Measurements from ENCODE around the gene USP43. TPM values are rescaled to one million over a fixed set of nuclear protein-coding genes. Genes with fewer than 3 reads are reported as not detected.

Gene USP43
- total and polyA plus RNA-seq, 10 of the 15 experiments (the other 5 are each of a cell fraction or from before 2014, with no cell fraction given), result 0.94 TPM; not detected in 9

GRCh38 chr17:9707948-9708347 lies 62.6 kb downstream of the USP43 start (continued):
- no peak for TF ChIP-seq NKRF (conservative IDR thresholded peaks at IDR 0.05)
- TF ChIP-seq RBBP5 (conservative IDR thresholded peaks at IDR 0.05), result no peak
- no peak for TF ChIP-seq MEF2B (IDR thresholded peaks at IDR 0.05; ENCODE audit: partially characterized antibody, poor library complexity, severe bottlenecking)
- TF ChIP-seq SIX5 (IDR thresholded peaks at IDR 0.05; ENCODE audit: low read depth, low read length, severe bottlenecking), result no peak
- no peak for TF ChIP-seq RFX5 (IDR thresholded peaks at IDR 0.05; ENCODE audit: low read depth, low read length)

- TF ChIP-seq YBX1 (IDR thresholded peaks at IDR 0.05) (no peak), SPI1 (IDR thresholded peaks at IDR 0.05; ENCODE audit: borderline replicate concordance, insufficient read depth, low read depth, low read length) (no peak), ZNF217 (IDR thresholded peaks at IDR 0.05) (no peak), RBBP5 (conservative IDR thresholded peaks at IDR 0.05) (no peak), KAT2A (conservative IDR thresholded peaks at IDR 0.05; ENCODE audit: control insufficient read depth, low read depth, low read length) (no peak), BCL3 (IDR thresholded peaks at IDR 0.05; ENCODE audit: borderline replicate concordance, insufficient read depth, low read depth, low read length, poor library complexity, severe bottlenecking) (no peak), CREM (IDR thresholded peaks at IDR 0.05; ENCODE audit: low read depth) (no peak), MEF2A (IDR thresholded peaks at IDR 0.05; ENCODE audit: insufficient read depth, low read depth, low read length) (no peak), HDGF (IDR thresholded peaks at IDR 0.05) (no peak), MEF2B (IDR thresholded peaks at IDR 0.05; ENCODE audit: partially characterized antibody, poor library complexity, severe bottlenecking) (no peak), ATF3 (IDR thresholded peaks at IDR 0.05; ENCODE audit: borderline replicate concordance, extremely low read depth, low read depth, low read length) (no peak), RUNX3 (IDR thresholded peaks at IDR 0.05; ENCODE audit: low read length) (no peak)
- in situ Hi-C loops (cut with MboI) (no loop called here), intact Hi-C loops (cut with micrococcal nuclease; ENCODE audit: unreplicated experiment) (no loop called here)
- BruUV-seq (replicated peaks), result no TSS peak
- H3K9me3 ChIP-seq (replicated peaks; ENCODE audit: control insufficient read depth, insufficient read depth, low read length), result no peaks in the 10 kb centered on the region
- H3K79me2 ChIP-seq (ENCODE audit: control insufficient read depth, insufficient read depth, low read length), result no peaks in the 10 kb centered on the region
- H4K20me1 ChIP-seq (ENCODE audit: control insufficient read depth, insufficient read depth), result no peaks in the 10 kb centered on the region
- POLR2A ChIA-PET, result no interaction called here
- ATAC-seq (no peak), FAIRE-seq (no peak), DNase-seq (ENCODE audit: low read depth, low spot score) (no peak)
- no peaks in the 10 kb centered on the region; a peak in 1 of 4 replicates for H3K27me3 ChIP-seq (replicated peaks in 1 of 2; ENCODE audit: control insufficient read depth in 2 of 2, insufficient read depth in 2 of 2, low read length in 1 of 2)
- SMC1A ChIA-PET (ENCODE audit: uncharacterized antibody, unreplicated experiment), result no interaction called here
- no peak overlapping the region for H3K4me2 ChIP-seq (ENCODE audit: control insufficient read depth, insufficient read depth)
- no peak overlapping the region for H3K27ac ChIP-seq (ENCODE audit: control insufficient read depth, insufficient read depth)
- CTCF ChIA-PET, result no interaction called here
- 43% methylated on average over 6 of the region's 6 CpGs for WGBS (ENCODE audit: insufficient coverage, insufficient replicate concordance, low lambda C conversion rate, missing lambda C conversion rate)
- H3K4me3 ChIP-seq, result no peak overlapping the region
- no peaks in the 10 kb centered on the region for H3K4me1 ChIP-seq (ENCODE audit: control insufficient read depth, insufficient read depth, low read length)
- RAD21 ChIA-PET (ENCODE audit: unreplicated experiment), result no interaction called here
- H3K36me3 ChIP-seq (ENCODE audit: control insufficient read depth in 2 of 2, insufficient read depth in 2 of 2, low read length in 1 of 2), result no peaks in the 10 kb centered on the region
- H3K9ac ChIP-seq (ENCODE audit: control insufficient read depth, insufficient read depth, low read length), result no peak overlapping the region
- H2AFZ ChIP-seq (ENCODE audit: control insufficient read depth, low read depth, low read length), result no peak overlapping the region
Measured at GRCh38 chr17:9714801-9715200, 69.5 kb downstream of the USP43 start.
